ENCODE data around the gene ARHGAP33.
"Not testable (repeated sequence)": the region's sequence is repeated elsewhere in the genome, so short reads cannot be mapped to it uniquely, and the experiment has no call there.

The ARHGAP33 gene

DNA sequence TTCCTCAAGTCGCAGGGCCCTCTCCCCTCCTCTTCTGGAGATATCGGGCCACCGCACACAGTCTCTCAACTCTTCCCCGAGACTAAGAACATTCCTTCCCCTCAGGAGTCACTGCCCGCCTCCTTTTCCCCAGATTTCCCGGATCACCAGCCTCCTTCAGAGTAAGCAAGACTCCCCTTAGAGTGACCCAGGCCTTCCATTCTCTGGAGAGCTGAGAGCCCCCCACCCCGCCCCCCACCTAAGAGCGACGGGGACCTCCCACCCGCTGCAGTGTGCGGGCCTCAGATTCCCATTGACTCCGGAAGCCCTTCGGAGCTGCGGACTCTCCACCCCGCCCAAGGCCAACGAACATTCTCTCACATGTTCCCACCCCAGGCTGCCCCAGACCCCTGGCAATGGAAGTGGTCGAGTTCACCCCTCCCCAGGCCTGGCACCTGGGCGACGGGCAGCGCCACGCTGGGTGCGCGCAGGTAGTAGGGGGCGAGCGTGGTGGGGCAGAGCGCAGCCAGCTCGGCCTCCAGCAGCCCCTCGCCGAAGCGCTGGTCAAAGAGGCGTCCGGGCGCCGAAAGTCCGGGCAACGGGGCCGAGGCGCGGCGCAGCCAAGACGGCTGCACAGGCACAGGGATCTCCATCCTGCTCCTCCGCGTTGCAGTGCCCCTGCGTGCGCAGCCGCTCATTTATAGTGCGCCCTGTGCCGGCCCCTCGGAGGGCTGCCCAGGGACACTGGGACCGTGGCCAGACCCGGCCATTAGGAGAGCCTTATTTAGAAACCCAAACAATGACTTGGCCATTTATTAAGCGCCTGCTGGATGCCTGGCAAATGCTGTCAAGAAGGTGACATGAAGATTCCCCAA lies 18.8 kb upstream of the ARHGAP33 start, which contains the start of gene HSPB6:
HSPB6 (minus strand) TSS at position 653 of the 854 bp plus-strand sequence; CDS start at position 632, 21 bp downstream.
- no peak for DNase-seq

DNA sequence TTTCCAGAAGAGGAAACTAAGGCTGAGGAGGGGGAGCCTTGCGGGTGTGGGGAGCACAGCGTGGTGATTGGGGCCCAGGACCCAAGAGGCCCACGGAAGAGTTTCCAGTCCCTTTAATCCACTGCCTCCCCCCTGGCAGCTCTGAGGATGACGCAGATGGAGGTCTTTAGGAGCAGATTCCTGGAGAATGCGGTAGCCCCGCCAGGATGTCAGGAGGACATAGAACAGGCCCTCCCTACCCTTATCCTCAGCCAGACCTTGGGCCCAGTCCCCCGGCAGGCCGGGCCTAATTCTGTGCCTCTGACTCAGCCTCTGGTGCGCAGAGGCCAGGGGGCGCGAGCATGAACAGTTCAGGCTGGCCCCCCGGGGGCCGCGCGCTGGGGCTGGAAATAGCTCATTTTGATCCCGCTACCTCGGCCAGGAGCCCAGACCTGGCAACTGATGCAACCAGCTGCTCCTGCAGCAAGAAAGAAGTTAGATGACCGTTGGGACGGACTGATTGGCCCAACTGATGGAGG lies 18.1 kb upstream of the ARHGAP33 start:
- DNase-seq: peak; percentile 64 to 70

DNA sequence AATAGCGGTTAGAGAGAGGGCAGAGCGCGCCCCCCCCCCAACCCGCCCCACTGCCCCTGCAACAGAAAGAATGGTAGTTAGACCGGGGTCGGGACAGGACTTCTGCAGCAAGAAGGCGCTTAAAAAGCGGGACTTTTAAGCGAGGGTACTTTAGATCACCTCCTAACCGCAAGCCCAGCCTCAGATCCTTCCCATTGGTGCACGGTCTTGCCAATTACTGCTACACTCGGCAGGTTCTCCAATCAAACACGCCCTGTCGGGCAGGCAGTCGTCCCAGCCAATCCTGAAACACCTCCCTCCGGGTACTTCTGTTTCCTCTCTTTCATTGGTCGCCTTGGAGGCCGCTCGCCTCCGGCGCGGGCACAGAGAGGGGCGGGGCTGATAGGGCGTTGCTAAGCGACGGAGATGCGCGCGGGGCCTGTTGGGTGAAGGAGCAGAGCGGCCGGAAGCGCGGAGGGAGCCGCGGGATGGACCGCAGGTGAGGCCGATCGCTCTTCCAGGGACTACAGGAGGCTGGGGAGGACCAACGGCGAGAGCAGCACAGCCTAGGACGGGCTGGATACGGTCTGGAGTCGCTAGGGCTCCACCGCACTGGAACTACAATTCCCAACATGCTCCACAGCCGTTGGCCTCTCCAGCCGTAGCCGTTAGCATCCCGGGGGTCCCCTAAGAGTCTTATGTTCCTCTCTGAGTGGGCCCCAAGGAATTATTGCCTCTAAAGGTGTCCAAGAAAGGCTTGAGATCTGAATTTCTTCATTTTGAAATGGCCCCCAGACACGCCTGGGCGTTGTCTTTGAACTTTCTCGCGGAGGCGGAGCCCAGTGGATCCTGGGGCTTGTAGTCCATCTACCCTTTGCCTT lies 17.4 kb upstream of the ARHGAP33 start, which contains the start of gene PROSER3:
PROSER3 (plus strand) TSS at position 428 of the 860 bp plus-strand sequence; CDS start at position 468, 40 bp downstream.
- peak; percentile 99 for DNase-seq

DNA sequence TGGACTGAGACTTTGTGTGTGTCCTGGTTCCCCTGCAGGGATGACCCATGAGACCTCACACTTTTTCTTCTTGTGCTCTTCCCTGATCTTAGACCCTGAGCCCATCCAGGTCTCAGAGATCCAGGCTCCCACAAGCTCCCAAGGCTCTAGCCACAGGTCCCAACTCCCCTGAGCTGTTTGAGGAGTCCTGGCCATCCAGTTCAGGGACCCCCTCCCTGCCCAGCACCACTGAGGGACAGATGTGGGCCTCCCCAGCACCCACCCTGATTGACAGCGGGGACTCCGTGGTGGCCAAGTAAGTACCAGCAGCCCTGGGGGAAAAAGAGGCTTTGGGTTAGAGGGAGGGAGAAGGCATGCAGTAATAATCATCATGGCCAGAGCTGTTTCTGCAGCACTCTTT lies 15.7 kb upstream of the ARHGAP33 start:
- no peak for DNase-seq

DNA sequence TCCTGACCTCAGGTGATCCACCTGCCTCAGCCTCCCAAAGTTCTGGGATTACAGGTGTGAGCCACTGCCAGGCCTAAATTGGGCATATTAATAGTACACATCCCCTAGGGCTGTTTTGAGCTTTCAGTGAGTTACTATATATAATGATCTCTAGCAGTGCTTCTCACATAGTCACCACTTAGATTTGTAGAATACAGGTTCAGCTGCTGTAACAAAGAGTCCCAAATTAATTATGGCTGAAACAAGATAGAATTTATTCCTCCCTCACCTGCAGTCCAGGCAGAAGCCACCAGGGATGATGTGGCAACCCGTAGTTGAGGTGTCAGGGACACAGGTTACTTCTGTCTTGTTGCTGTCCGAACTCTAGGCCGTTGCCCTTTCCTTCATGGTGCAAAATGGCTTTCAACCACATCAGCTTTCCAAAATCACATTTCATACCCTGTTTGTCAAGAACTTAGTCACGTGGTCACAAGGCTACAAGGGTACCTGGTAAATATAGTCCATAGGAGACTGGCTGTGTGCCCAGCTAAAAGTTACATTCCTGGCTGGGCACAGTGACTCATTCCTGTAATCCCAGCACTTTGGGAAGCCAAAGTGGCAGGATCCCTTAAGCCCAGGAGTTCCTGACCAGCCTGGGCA lies 14.5 kb upstream of the ARHGAP33 start:
- DNase-seq: no peak

DNA sequence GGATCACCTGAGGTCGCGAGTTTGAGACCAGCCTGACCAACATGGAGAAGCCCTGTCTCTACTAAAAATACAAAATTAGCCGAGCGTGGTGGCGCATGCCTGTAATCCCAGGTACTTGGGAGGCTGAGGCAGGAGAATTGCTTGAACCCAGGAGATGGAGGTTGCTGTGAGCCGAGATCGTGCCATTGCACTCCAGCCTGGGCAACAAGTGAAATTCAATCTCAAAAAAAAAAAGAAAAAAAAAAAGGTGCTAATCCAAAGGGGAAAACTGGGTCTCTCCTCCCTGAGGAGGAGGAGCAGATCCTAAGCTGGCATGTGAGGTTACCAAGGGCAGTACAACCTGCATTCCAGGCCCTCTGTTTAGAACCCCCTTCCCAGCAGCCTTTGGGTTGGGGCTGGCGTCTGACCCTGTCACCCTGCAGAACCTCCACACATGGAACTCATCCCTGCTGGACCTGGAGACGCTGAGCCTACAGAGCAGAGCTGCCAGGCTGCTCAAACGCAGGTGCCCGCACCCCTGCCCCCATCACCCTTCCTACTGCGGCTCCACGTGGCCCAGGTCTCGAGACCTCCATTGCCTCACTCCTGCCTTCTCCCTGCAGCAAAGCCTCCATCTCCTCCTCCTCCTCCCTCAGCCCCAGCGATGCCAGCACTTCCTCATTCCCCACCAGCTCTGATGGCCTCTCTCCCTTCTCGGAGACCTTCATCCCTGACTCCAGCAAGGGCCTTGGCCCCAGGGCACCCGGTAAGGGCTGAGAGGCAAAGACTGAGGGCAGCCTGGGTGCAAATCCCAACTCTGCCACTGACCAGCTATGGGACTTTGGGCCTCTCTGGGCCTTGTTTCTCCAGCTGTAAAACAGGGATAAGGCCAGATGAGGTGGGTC lies 10.7 kb upstream of the ARHGAP33 start:
- no peak for DNase-seq

DNA sequence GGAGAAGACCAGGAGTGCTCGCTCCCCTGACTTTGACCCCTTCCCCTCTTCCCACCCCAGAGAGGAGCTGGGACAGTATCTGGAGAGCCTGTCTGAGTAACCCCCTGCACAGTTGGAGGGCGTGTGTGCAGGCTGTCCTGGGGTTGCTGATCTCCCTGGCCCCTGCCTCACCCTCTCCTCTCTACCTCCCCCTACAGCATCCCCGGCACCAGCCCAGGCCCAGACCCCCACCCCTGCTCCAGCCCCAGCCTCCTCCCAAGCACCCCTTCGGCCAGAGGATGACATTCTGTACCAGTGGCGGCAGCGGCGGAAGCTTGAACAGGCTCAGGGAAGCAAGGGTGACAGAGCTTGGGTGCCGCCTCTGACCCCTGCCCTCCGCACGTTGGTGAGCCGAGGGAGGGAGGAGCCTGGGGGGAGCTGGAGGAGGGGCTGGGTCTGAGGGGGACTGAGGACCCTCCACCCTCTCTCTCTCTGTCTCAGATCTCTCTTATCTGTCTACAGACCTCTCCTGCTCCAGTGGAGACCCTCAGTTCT lies 8.7 kb upstream of the ARHGAP33 start:
- DNase-seq: no peak

DNA sequence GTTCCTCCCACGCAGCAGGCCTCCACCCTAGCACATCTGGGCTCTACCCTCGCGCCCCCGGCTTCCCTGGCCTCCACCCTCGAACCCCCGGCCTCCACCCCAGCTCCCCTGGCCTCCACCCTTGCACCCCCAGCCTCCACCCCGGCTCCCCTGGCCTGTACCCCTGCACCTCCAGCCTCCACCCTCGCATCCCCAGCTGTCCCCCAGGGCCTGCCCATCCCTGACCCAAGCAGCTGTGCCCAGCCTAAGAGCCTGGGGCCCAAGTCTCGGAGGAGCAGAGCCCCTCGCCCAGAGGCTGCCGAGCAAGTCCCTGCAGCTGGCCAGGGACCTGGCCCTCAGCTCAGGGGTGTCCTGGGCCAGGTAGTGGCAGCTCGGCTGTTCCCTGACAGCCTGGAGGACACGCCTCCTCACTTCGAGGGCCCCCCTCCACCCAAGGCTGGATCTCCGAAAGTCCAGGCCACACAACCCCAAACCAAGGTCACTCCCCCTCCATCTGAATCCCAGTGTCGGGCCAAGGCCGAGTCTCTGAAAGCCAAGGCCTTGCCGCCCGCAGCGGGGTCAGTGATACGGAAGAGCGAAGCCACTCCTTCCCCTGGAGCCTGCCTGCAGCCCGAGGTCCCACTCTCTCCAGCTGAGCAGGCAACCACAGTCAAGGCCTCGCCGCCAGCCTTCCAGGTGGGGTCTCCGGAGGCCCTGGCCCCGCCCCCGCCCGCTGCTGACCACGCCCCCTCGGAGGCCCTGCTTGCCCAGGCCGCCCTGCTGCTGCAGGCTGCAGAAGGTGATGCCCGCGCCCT lies 7.9 kb upstream of the ARHGAP33 start:
- no peak for DNase-seq

DNA sequence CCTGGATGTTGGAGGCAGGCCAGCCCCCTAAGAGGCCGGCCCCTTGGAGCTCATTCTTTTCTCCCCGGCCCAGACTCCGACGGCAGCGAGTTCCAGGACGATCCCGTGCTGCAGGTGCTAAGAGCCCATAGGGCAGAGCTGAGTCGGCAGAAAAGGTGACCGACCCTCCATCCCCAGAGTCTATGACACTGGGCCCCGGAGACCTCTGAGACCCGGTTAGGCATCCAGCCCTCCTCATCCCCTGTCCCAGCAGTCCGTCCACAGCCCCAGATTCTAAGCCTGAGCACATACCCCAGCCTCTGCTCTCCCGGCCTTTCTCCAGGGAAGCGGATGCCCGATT lies 7.3 kb upstream of the ARHGAP33 start:
- DNase-seq: no peak

DNA sequence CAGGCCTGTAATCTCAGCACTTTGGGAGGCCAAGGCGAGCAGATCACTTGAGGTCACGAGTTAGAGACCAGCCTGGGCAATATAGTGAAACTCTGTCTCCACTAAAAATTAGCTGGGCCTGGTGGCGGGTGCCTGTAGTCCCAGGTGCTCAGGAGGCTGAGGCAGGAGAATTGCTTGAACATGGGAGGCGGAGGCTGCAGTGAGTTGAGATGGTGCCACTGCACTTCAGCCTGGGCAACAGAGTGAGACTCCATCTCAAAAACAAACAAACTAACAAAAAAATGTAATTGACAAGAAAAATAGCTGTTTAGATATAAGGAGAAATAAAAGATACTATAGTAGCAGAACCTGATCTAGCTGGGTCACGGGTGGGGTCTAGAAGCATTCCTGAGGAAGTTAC lies 3.0 kb upstream of the ARHGAP33 start:
- DNase-seq: not testable (repeated sequence)

DNA sequence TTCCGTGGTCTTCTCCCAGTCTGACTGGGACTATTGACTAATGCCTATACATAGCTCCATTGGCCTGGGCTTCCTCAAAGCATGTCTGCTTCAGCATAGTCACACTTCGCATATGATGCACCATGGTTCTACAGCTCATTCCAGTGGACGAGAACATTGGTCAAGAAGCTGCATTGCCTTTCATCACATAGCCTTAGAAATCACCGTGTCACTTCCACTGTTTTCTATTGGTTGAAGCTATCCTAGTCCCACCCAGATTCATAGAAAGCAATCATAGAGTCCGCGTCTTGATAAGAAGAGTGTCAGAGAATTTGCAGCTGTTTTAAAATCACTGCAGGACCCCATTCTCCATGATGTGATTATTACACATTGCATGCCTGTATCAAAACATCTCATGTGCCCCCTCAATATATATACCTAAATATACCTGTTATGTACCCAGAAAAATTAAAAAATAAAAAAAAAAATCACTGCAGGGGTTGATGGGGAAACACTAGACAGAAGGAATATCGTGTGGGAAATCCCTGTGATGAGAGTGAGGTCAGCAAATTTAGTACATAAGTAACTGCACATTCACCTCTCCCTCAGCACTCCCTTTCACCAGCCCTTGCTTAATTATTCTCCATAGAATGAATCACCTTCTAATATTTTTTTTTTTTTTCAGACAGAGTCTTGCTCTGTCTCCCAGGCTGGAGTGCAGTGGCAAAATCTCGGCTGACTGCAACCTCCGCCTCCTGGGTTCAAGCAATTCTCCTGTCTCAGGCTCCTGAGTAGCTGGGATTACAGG lies 2.2 kb upstream of the ARHGAP33 start:
- DNase-seq: no peak

DNA sequence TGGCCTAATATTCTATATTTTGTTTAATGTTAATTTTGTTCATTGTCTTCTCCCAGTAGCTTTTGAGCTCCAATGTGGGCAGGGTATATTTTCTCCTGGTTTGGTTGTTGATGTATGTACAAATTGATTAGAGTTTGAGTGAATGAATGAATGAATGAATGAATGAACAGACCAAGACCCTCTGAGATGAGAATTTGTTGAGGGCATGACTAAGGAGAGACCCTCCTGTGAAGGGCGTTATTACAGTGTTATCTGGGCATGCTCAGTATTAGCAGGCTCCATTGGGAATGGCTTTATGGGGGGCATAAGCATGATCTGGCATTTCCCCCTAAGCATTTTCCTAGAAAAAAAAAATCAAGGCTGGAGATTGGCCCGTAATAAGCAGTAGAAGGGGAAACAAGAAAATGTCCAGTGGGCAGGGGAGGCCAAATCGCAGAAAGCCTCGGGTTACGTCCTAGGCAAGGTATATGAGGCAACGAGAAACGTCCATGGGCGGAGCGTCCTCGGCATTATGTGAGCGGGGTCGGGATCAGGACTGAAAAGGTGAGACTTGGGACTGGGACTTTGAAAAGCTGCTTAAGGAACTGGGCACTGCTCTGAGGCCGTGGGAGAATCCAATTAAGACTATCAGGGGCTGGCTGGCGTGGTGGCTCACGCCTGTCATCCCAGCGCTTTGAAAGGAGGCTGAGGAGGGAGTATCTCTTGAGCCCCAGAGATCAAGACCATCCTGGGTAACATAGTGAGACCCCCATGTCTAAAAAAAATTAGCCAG lies 904 bp upstream of the ARHGAP33 start:
- no peak for DNase-seq

DNA sequence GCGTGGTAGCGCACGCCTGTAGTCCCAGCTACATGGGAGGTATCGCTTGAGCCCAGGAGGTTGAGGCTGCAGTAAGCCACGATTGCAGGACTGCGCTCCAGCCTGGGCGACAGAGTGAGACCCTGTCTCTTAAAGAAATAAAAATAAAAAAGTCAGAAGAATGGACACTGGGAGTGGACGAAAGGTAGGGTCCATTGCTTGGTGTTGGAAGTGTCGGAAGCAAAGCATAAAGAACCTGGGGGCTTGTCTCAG lies 392 bp upstream of the ARHGAP33 start:
- DNase-seq: no peak

DNA sequence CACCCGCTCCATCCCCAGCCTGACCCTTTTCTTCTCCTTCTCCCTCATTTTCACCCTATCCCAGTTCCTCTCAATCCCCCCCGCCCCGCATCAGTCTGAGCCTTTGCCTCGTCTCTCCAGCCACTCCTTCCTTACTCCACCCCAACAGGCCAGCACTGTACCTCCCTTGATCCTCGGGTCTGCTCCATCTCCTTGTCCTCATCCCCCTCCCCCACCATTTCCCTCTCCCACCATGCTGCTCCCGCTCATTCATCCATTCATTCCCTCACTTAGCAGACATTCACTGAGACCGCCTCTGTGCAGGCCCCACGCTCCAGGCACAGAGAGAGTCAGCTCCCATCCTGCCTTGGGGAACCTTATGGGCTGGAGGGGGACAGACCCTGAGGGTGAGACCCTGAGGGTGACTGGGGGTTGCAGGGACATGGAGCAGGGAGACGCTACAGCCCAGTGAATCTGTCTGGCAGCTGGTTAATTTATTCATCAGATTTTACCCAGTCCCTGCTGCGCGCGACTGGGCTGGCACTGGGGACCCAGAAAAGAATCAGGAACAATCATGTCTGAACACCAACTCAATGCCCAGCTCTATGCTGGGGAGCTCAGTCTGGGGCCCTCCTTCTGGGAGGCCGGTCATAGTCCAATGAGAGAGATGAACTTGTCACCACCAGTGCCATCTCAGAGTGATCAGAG lies 881 bp downstream of the ARHGAP33 start:
- no peak for DNase-seq

DNA sequence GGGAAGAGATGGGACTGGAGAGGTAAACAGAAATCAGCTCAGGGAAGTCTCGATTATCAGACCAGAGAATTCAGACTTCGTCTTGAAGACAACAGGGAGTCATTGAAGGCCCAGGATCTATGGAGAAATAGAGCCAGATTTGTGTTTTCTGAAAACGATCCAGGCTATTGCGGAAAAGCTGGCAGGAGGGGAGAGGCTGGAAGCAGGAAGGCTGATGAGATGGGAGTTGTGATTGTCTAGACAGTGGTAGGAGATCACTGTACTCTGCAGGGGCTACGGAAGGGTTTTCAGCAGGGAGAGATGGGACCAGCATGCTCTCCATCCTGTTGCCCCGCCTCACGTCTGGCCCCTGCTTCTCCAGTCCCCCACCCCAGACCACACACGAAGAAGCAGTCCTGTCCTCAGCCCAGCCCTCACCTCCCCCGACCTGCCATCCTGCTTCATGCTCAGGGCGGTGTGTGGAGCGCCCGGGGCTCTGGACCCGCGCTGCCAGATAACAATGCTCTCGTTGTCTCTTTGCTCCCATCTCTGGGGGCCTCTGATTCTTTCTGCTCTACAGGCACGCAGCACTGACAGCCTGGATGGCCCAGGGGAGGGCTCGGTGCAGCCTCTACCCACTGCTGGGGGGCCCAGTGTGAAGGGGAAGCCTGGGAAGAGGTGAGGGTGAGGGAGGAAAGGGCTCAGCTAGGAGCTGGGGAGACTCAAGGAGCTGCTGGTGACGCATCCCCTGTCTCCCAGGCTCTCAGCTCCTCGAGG lies 1.9 kb downstream of the ARHGAP33 start:
- no peak for DNase-seq

DNA sequence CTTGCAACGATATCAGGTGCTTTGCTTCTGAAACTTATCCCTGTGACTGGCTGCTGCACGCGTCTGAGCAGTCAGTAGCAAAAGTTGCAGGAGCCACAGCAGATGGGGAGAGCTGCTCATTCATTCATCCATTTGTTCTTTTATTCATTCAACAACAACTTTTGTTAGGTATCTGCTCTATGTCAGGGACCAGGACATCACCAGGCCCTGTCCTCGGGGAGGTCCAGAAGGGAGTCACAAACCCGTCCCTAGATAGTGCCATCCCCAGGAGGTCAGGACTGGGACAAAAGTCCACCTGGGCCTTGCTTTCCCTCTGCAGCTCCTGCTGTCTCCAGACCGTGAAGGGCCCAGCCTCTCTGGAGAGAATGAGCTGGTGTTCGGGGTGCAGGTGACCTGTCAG lies 2.6 kb downstream of the ARHGAP33 start:
- DNase-seq: no peak

DNA sequence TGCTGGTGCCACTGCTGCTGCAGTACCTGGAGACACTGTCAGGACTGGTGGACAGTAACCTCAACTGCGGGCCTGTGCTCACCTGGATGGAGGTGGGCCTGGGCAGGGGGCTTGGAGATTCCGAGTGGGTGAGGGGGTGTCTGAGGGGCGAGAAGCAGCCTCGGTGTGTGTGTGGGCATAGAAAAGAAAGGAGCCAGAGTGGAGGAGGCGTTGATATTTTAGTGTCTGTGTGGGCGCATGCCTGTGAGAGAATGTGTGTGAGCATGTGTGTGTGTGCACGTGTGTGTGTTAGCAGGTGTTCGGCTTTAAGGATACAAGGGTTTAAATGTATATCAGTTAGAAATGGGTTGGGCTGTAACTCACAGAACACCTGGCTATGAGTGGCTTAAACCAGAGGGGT lies 3.7 kb downstream of the ARHGAP33 start:
- DNase-seq: no peak

DNA sequence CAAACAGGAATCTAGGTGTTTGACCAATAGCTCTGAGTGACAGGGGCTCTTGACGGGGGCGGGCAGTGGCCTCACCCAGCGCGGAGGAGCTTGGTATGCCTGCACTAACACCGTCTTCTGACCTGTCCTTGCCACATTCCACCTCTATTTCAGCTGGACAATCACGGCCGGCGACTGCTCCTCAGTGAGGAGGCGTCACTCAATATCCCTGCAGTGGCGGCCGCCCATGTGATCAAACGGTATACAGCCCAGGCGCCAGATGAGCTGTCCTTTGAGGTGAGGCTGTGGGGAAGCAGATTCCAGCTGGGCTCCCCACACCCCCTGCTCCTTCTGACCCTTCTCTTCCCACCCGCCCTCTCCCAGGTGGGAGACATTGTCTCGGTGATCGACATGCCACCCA lies 4.7 kb downstream of the ARHGAP33 start:
- no peak for DNase-seq
